ENCODE measurements around the gene PRM3.

PRM3 gene

DNA sequence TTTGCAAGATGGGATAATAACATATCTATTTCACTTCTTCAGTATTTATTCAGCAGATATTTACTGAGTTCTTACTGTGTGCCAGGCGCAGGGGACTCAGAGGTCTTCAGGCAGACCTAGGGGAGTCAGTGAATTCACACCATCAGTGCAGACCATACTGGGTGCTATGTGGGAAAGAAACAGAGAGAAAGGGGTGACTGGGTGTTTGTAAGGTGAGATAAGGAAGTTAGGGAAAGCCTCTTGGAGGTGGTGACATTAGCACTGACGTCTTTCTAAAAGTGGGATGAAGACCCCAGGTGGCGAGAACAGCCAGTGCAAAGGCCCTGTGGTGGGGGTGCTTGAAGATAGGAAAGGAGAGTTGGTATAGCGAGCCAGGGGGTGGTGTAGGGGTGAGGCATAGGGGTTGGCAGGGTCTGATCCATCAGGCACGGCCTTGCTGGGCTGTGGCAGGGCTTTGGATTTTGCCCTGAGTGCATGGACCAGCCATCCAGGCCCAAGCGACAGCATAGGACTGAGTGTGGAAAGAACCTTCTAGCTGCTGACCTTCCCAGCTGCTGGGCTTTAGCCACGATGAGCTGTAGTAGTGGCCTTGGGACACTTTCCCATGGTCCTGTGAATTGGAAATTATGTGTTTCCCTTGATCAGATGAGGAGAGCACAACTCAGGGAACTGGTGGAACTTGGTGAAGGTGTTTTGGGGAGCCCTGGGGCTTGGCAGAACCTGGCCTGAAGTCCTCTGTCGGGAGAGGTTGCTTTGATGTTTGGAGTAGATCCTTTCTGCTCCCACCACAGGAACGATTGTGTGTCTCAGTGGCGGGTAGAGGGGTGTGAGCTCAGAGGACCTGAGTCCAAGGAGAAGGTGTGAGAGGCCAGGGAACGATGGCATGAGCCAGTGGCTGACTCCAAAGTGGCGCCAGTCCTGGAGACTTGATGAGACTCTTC, 13.5 kb downstream of the PRM3 start:
- no peaks in the 10 kb centered on the region for H3K27me3 Mint-ChIP-seq
- no peaks in the 10 kb centered on the region for H3K36me3 Mint-ChIP-seq
- H3K4me3 Mint-ChIP-seq: peak overlapping the region; percentile 49
- H3K27ac Mint-ChIP-seq: peak overlapping the region; percentile 46
- H3K4me1 Mint-ChIP-seq (ENCODE audit: low read depth): peaks cover 59% of the 10 kb centered on the region
- H3K9me3 Mint-ChIP-seq (ENCODE audit: low read depth): no peaks in the 10 kb centered on the region

DNA sequence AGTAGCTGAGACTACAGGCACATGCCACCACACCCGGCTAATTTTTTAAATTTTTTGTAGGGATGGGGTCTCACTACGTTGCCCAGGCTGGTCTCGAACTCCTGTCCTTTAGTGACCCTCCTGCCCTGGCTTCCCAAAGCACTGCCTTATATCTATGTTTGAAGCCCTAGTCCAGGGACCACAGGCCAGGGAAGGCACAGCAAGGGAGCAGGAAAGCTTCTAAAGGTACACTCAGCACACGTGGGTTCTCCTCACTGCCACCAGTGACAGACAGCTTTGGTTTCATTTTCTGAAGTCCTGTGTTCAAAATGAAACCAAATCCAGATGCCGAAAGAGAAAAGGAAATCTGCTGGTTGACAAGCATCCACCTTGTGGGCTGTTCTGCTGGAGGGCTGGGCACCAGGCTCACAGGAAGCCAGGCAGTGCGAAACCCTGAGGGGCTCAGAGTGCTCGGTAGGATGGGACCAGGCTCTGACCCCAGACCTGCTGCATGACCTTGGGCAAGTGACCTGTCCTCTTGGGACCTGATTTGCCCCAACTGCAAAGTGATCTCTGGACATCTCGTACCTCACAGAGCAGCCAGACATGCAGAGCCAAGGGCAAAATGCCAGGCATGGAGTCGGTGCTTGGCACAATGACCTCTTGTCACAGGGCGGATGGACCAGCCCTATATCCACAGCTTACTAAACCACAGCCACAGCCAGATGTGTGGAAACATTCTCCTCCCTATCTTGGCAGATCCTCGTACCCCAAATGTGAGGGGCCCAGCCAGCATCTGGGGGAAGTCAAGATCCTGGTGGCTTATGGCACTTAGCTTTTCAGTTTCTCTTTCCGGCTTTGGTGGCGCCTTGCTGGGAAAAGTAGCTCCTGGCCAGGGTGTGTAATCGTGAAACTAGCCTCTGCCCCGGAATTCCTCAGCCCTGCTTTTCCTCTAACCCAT, 14.6 kb downstream of the PRM3 start:
- H3K27me3 Mint-ChIP-seq: no peaks in the 10 kb centered on the region
- peak overlapping the region; percentile 82 for H3K27ac Mint-ChIP-seq
- H3K36me3 Mint-ChIP-seq: peaks cover under 1% of the 10 kb centered on the region
- H3K4me3 Mint-ChIP-seq: peak overlapping the region; percentile 51
- no peaks in the 10 kb centered on the region for H3K9me3 Mint-ChIP-seq (ENCODE audit: low read depth)
- peaks cover 48% of the 10 kb centered on the region for H3K4me1 Mint-ChIP-seq (ENCODE audit: low read depth)

DNA sequence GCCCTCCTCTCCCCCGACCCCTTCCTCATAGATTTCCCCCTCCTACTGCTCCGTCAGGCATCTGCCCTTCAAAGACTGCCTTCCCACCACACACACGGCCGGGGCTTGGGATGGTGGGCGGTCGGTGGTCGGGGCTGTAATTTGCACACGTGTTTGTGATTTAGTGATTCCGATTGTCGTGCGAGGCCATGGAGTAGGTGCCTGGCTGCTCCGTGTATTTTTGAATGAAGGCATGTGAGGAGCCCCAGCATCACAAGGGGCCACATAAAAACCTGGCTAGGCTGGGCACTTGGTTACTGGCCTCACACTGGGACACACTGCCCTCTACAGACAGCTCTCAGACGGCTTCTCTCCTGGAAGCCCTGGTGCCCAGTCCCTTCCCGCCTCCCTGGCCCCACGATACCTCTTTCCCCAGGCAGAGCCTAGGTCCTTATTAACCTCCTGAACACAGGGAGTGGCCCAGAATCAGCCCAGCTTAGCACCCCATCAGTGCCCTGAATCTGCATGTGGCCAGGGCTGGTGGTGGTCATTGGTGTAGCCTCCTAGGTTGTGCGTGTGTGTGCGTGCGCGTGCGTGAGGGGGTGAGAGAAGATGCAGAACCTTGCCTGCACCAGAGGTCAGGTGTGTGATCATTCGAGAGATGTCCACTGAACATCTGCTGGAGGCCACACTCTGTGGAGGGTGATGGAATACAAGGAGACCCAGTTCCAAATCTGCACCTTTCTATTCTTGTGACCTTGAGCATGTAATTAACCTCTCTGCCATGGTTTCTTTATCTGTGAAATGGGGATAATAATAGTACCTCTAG, 16.1 kb downstream of the PRM3 start:
- Mint-ChIP-seq H3K4me1 (ENCODE audit: low read depth) (peaks cover 47% of the 10 kb centered on the region), H3K4me3 (peak overlapping the region; percentile 93), H3K27ac (peak overlapping the region; percentile 96), H3K36me3 (peaks cover 11% of the 10 kb centered on the region), H3K9me3 (ENCODE audit: low read depth) (no peaks in the 10 kb centered on the region), H3K27me3 (no peaks in the 10 kb centered on the region)

DNA sequence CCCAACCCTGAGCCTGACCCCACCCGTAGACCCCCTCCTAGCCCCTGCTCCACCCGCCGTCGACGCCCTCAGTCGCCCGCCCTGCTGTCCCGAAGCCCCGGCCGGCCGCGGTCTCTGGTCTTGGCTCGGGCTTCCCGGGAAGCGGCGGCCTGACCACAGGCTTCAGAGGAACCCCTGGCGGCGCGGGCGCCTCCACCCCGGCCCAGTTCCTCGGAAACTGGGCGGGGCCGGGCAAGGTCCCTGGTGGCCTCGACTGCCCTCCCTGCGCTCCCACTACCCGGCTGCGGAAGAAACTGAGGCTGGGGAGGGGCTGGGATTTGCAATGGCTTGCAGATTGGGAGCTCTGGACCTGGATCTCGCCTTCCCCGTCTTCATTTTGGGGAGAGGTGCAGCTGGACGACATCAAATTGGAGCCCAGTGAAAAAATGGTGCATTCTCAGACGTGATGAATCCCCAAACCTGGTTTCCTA, 16.7 kb downstream of the PRM3 start:
- H3K27me3 Mint-ChIP-seq: no peaks in the 10 kb centered on the region
- H3K36me3 Mint-ChIP-seq: peaks cover 11% of the 10 kb centered on the region
- H3K4me3 Mint-ChIP-seq: peak overlapping the region; percentile 93
- no peaks in the 10 kb centered on the region for H3K9me3 Mint-ChIP-seq (ENCODE audit: low read depth)
- peaks cover 53% of the 10 kb centered on the region for H3K4me1 Mint-ChIP-seq (ENCODE audit: low read depth)
- peak overlapping the region; percentile 96 for H3K27ac Mint-ChIP-seq

DNA sequence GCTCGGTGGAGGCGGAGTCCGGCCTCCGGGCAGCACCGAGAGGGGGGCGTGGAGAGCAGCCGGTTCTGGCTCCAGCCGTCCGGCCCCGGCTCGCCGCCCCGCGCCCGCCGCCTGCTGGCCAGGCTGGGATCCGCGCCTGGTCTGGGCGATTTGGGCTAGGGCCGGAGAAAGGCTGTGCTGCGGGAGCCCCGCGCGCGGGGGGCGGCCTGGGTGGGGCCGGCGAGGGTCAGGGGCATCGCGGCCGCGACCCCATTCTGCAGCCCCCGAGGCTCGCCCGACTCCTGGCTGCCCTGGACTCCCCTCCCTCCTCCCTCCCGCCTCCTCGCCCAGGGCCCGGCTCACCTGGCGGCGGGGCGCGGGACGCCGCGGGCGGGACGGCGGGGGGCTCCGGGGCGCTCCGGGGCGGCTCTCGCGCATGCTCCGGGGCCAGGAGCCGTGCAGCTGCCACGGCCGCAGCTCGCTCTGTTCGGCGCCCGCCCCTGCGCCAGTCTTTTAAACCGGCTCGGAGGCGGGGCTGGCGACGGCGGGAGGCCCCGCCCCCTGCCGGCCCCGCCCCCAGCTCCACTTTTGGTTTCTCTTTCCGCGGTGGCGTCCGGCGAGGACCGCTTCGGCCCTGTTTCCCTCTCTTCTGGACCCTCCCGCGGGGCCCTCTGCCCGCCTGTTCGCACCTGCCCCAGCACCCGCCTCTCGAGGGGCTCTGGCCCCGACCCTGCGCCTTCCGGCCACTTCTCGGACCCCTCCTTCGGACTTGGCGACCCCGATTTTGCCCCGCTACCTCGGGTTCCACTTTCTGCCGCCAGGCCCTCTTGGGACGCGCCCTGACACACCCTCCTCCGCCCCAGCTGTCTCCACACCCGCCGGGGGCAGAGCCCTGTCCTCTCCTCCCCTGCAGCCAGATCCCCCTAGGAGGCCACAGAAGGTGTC, 17.4 kb downstream of the PRM3 start, which contains the start of gene SOCS1:
TSS of gene SOCS1 (minus strand) at position 468 of the 924 bp plus-strand sequence. CDS start 726 bp downstream, outside the sequence.
- peaks cover 57% of the 10 kb centered on the region for H3K4me1 Mint-ChIP-seq (ENCODE audit: low read depth)
- no peaks in the 10 kb centered on the region for H3K27me3 Mint-ChIP-seq
- peaks cover 11% of the 10 kb centered on the region for H3K36me3 Mint-ChIP-seq
- no peaks in the 10 kb centered on the region for H3K9me3 Mint-ChIP-seq (ENCODE audit: low read depth)
- H3K27ac Mint-ChIP-seq: peak within 1 kb of the TSS; percentile 96
- H3K4me3 Mint-ChIP-seq: peak within 1 kb of the TSS; percentile 93

DNA sequence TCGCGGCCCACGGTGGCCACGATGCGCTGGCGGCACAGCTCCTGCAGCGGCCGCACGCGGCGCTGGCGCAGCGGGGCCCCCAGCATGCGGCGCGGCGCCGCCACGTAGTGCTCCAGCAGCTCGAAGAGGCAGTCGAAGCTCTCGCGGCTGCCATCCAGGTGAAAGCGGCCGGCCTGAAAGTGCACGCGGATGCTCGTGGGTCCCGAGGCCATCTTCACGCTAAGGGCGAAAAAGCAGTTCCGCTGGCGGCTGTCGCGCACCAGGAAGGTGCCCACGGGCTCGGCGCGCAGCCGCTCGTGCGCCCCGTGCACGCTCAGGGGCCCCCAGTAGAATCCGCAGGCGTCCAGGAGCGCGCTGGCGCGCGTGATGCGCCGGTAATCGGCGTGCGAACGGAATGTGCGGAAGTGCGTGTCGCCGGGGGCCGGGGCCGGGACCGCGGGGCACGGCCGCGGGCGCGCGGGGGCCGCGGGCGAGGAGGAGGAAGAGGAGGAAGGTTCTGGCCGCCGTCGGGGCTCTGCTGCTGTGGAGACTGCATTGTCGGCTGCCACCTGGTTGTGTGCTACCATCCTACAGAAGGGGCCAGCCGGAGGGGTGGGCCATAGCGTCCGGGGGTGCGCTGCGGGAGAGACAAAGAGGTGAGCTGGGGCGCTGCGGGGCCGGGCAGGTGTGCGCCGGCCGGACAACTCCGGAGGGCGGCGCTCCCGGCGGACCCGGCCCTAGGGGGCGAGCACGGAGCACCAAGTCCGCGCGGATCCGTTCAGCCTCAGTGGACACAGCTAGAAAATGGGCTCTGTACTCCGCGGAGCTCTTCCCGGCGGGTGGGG, 18.3 kb downstream of the PRM3 start:
- peaks cover 59% of the 10 kb centered on the region for H3K4me1 Mint-ChIP-seq (ENCODE audit: low read depth)

DNA sequence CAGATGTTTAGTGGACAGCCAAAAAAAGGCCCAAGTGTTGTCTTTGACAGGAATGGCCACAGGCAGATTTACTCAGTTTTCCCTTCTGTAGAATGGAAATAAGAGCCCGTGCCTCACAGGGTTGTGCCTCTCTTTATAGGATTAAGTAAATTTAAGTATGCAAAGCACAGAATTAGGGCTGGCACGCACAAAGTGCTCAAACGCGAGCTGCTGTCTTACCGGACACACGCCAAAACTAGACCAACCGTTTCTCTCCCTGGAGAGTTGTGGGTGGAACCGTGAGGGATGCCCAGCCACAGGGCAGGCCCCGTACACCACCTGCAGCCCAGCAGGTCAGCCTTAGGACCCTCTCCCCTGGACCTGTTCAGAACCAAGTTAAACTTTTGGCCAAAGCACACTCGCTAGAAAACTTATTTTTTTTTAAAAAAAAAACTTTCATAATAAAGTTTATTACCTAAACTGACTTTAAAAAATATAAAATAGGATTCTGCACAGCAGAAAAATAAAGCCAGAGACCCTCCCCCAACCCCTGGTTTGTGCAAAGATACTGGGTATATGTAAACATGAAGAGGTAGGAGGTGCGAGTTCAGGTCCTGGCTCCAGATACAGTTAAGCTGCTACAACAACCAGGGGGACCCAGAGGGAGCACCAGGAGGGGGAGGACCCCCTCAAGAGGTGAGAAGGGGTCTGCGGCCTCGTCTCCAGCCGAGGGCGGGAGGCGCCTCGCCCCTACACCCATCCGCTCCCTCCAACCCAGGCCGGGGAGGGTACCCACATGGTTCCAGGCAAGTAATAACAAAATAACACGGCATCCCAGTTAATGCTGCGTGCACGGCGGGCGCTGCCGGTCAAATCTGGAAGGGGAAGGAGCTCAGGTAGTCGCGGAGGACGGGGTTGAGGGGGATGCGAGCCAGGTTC, 19.2 kb downstream of the PRM3 start:
- Mint-ChIP-seq H3K27ac (peak overlapping the region; percentile 97), H3K4me1 (ENCODE audit: low read depth) (peaks cover 52% of the 10 kb centered on the region), H3K9me3 (ENCODE audit: low read depth) (no peaks in the 10 kb centered on the region), H3K27me3 (no peaks in the 10 kb centered on the region), H3K36me3 (peaks cover 15% of the 10 kb centered on the region), H3K4me3 (peak overlapping the region; percentile 93)

More for the DNA sequence above, 18.3 kb downstream of the PRM3 start:
- Mint-ChIP-seq H3K27ac (peak overlapping the region; percentile 46), H3K9me3 (ENCODE audit: low read depth) (no peaks in the 10 kb centered on the region), H3K27me3 (no peaks in the 10 kb centered on the region), H3K36me3 (peaks cover 15% of the 10 kb centered on the region), H3K4me3 (peak overlapping the region; percentile 93)

DNA sequence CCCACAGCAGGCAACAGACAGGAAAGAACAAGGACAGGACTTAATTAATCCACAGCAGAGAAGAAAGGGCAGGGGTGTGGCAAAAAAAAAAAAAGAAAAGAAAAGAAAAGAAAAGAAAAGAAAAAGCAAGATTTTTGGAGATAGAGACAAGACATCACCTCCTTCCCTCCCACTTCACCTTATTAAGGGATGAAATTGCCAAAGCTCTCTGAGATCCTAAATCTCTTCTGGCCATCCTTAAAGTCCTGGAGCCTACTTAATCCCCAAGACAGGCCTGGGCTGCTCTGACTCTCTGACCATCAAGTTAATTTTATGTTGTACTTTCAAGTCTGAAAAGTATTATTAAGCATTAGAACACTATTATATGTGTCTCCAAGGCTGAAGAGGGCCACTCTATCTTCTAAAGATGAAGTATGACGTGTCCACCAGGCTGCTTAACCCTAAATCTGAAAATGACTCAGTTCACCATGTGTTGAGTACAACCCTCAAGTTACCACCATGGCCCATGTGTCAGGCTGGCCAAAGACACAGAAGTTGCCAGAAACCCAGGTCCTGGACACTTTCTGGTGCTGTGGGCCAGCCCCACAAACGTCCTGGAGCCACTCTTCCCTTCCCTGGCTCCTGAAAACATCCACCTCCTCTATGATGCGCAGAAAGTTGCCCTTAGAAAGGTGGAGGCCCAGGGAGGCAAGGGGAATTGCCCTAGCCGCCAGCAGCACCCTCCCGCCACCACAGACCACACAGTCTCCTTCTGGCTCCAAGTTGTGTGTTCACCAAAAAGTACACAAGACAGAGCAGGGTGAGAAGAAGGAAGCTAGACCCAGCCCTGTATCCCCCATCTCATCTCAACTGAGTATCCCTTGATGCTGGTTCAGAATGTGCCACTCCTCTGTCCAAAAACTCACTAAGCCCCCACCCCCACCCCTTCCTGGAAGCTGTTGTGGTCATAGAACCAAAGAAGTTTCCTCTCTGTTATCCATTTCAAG, 20.1 kb downstream of the PRM3 start:
- peak overlapping the region; percentile 93 for H3K4me3 Mint-ChIP-seq
- H3K27me3 Mint-ChIP-seq: no peaks in the 10 kb centered on the region
- peaks cover 46% of the 10 kb centered on the region for H3K4me1 Mint-ChIP-seq (ENCODE audit: low read depth)
- H3K9me3 Mint-ChIP-seq (ENCODE audit: low read depth): no peaks in the 10 kb centered on the region
- peak overlapping the region; percentile 97 for H3K27ac Mint-ChIP-seq
- peaks cover 15% of the 10 kb centered on the region for H3K36me3 Mint-ChIP-seq

DNA sequence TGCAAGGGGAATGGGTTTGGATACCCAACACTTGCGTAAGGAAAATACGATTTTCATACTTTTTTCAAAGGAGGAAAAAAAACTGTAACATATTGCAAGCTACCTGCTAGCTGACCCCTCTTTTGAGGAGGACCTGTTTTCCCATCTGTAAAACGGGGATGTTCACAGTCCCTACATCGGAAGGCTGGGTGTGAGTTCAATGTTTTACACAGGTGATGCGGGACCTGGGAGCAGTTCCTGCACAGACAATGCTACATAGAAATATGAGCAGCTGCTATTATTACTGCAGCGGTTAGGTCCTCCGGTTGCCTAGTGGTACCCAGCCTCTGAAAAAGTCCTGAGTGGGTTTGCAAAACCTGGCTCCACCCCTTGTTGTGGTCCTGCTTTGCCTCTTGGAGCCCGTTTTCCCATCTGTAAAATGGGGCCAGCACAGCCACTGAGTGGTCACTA, 20.9 kb downstream of the PRM3 start:
- H3K4me1 Mint-ChIP-seq (ENCODE audit: low read depth): peaks cover 41% of the 10 kb centered on the region
- no peaks in the 10 kb centered on the region for H3K9me3 Mint-ChIP-seq (ENCODE audit: low read depth)
- peak overlapping the region; percentile 93 for H3K4me3 Mint-ChIP-seq
- H3K27me3 Mint-ChIP-seq: no peaks in the 10 kb centered on the region
- H3K36me3 Mint-ChIP-seq: peaks cover 15% of the 10 kb centered on the region
- peak overlapping the region; percentile 97 for H3K27ac Mint-ChIP-seq

DNA sequence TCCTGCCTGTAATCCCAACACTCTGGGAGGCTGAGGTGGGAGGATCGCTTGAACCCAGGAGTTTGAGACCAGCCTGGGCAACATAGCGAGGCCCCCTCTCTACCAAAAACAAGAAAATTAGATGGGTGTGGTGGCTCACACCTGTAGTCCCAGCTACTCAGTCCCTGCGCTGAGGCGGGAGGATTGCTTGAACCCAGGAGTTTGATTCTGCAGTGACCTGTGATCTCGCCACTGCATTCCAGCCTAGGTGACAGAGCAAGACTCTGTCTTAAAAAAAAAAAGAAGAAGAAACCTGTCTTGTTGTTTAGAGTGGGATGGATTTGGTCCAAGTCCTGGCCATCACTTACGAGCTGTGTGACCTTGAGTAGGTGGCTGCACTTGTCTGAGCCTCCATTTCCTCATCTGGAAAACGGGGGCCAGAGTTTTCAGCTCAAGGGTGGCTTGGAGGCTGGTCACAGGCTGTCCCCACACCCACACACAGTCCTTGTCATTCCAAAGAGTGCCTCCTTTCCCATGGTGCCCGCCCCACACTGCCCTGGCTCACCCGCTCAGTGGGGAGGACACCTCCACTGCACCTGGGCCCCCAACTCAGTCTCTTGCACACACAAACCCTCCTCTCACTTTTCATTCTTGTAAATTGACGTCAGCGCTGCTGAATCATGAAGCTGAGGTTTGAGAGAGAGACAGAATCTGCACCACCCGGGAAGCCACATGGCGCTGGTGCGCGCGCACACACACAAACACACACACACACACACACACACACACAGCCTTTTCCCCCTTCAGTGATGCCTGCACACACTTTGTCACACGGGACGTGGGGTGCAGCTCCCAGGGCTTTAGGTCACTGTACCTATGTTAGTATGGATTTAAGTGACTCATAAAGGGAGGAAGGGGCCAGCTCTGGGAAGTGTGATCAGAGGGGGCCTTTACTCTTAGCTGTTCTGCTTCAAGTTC, 21.6 kb downstream of the PRM3 start:
- H3K4me3 Mint-ChIP-seq: peak overlapping the region; percentile 93
- no peaks in the 10 kb centered on the region for H3K27me3 Mint-ChIP-seq
- H3K27ac Mint-ChIP-seq: peak overlapping the region; percentile 97
- H3K36me3 Mint-ChIP-seq: peaks cover 15% of the 10 kb centered on the region
- H3K9me3 Mint-ChIP-seq (ENCODE audit: low read depth): no peaks in the 10 kb centered on the region
- peaks cover 35% of the 10 kb centered on the region for H3K4me1 Mint-ChIP-seq (ENCODE audit: low read depth)

Data from activated naive CD8-positive, alpha-beta T cell (primary cell).